Neutrophil (primary cell): ENCODE measurements around the gene ALPK3.

Source experiments
- H3K27ac ChIP-seq: fragments of 200-600 bp; sonication (generic); 2 replicates; pipeline ENCODE4 v1.5.1; 2016; ENCODE audit warnings: mild to moderate bottlenecking, moderate library complexity
- H3K27me3 ChIP-seq: fragments of 200-600 bp; sonication (generic); 2 replicates; pipeline ENCODE4 v1.6.0; 2016; ENCODE audit warnings: mild to moderate bottlenecking
- H3K36me3 ChIP-seq: fragments of 200-600 bp; sonication (generic); 2 replicates; pipeline ENCODE4 v1.5.1; 2017
- H3K4me1 ChIP-seq, 2 experiments: fragments of 200-600 bp in 1 of 2; sonication (generic) in 1 of 2; 1 replicate in 1 of 2; 2 replicates in 1 of 2; pipeline versions ENCODE4 v1.5.1 to v1.6.1; 2013 to 2016; ENCODE audit warnings: low read depth in 1 of 2, low read length in 1 of 2, mild to moderate bottlenecking in 1 of 2, moderate library complexity in 1 of 2; ENCODE audit not compliant: control insufficient read depth in 1 of 2, insufficient read depth in 1 of 2
- H3K4me3 ChIP-seq, 2 experiments: fragments of 200-600 bp in 1 of 2; sonication (generic) in 1 of 2; 1 replicate in 1 of 2; 2 replicates in 1 of 2; pipeline ENCODE4 v1.5.1; 2013 to 2016; ENCODE audit warnings: low read depth in 1 of 2, low read length in 1 of 2, mild to moderate bottlenecking in 1 of 2, moderate library complexity in 1 of 2
- H3K9me3 ChIP-seq: fragments of 200-600 bp; sonication (generic); 2 replicates; pipeline ENCODE4 v1.5.1; 2016
- CTCF ChIP-seq: fragments of 200-600 bp; sonication (generic); IDR thresholded peaks from 2 replicates; pipeline ENCODE4 v1.5.1; 2016; ENCODE audit warnings: antibody characterized with exemption

The ALPK3 gene

DNA sequence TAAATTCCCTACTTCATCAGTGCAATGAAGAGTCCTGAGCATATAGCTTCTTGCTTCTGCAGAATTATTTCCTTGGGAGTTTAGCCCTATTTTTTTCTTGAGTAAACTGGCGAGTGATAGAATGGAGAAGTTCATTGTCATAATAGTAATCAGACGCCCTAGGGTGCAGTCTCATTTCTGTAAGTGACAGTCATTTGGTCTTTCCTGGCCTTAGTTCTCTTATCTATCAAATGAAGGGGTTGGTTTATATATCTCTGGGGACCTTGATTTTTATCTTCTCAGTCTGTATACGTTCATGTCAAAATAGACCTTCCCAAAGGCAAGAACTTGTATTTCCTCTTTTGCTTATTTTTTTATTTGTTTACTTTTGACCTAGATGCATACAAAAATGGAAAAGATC, 9.9 kb upstream of the ALPK3 start:
- peaks cover 7 to 11% of the 10 kb centered on the region in 2 experiments for H3K4me1 ChIP-seq
- no peaks in the 10 kb centered on the region for H3K27me3 ChIP-seq
- H3K27ac ChIP-seq = no peak overlapping the region
- TF ChIP-seq CTCF = no peak
- H3K4me3 ChIP-seq = no peak overlapping the region
- H3K9me3 ChIP-seq = no peaks in the 10 kb centered on the region
- peaks cover 37% of the 10 kb centered on the region for H3K36me3 ChIP-seq

- no peaks in the 10 kb centered on the region for H3K9me3 ChIP-seq
- H3K4me1 ChIP-seq = peaks cover 14 to 22% of the 10 kb centered on the region in 2 experiments
- no peak for TF ChIP-seq CTCF
- no peak overlapping the region for H3K4me3 ChIP-seq
- peaks cover 7% of the 10 kb centered on the region for H3K36me3 ChIP-seq
- no peak overlapping the region for H3K27ac ChIP-seq
- H3K27me3 ChIP-seq = no peaks in the 10 kb centered on the region
These were observed 6.9 kb upstream of the ALPK3 start for GRCh38 chr15:84810073-84810840.

DNA sequence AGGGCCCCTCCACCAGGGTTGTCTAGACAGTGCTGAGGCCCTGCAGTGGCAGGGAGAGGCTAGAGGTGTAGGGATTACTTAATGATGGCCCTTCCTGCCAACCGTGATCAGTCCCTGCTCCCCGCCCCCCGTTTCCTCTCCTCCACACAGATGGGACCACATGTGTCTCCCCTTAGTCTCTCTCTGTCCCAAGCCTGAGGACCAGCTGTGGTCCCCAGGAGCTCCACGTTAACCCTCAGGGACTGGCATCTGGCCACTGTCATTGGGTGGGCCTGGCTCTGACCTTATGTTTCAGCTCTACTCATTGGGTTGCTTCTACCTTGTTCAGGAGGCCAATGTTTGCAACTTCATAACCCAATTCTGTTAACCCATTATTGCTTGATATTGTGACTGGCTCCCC, 6.0 kb upstream of the ALPK3 start:
- H3K4me1 ChIP-seq = peaks cover 23 to 29% of the 10 kb centered on the region in 2 experiments
- peaks cover 5% of the 10 kb centered on the region for H3K36me3 ChIP-seq
- no peak for TF ChIP-seq CTCF
- no peak overlapping the region for H3K4me3 ChIP-seq
- H3K27me3 ChIP-seq = no peaks in the 10 kb centered on the region
- H3K27ac ChIP-seq = no peak overlapping the region
- H3K9me3 ChIP-seq = no peaks in the 10 kb centered on the region

GRCh38 chr15:84811828-84812227, 5.3 kb upstream of the ALPK3 start:
- no peaks in the 10 kb centered on the region for H3K9me3 ChIP-seq
- peaks cover 24 to 34% of the 10 kb centered on the region in 2 experiments for H3K4me1 ChIP-seq
- H3K27me3 ChIP-seq = peaks cover 2% of the 10 kb centered on the region
- H3K36me3 ChIP-seq = peaks cover 5% of the 10 kb centered on the region
- H3K27ac ChIP-seq = no peak overlapping the region
- H3K4me3 ChIP-seq = no peak overlapping the region
- TF ChIP-seq CTCF = no peak

GRCh38 chr15:84812842-84813241, 4.3 kb upstream of the ALPK3 start:
- H3K4me1 ChIP-seq = peaks cover 33 to 37% of the 10 kb centered on the region in 2 experiments
- no peaks in the 10 kb centered on the region for H3K9me3 ChIP-seq
- H3K27ac ChIP-seq = no peak overlapping the region
- TF ChIP-seq CTCF = no peak
- peaks cover 10% of the 10 kb centered on the region for H3K27me3 ChIP-seq
- no peak overlapping the region for H3K4me3 ChIP-seq
- H3K36me3 ChIP-seq = peaks cover 5% of the 10 kb centered on the region
